Stimulated activated naive CD8-positive, alpha-beta T cell treated with anti-CD3 and anti-CD28 coated beads, Interleukin-15, amount 100 ng/mL, for 72 hours (primary cell): ENCODE data around the gene GBE1.

Source experiments
- ATAC-seq: fragments of 150-1000 bp; cut with Tn5 transposase; 2 replicates; pipeline ENCODE4 v1.10.0; 2021; ENCODE audit warnings: mild to moderate bottlenecking, moderate library complexity
- DNase-seq, 2 donors: peaks; one replicate each; pipeline ENCODE4 v3.0.0; 2021 to 2022
- H3K27ac Mint-ChIP-seq, 2 donors: one replicate each; pipeline ENCODE4 v1.8.0; 2022; ENCODE audit warnings: mild to moderate bottlenecking in 2 of 2, mixed read lengths in 2 of 2, moderate library complexity in 2 of 2
- H3K27me3 Mint-ChIP-seq: one replicate; pipeline ENCODE4 v1.8.0; 2022; ENCODE audit warnings: mixed read lengths
- H3K4me1 Mint-ChIP-seq: one replicate; pipeline ENCODE4 v1.8.0; 2022; ENCODE audit warnings: mild to moderate bottlenecking, mixed read lengths
- H3K4me3 Mint-ChIP-seq, 2 donors: one replicate each; pipeline ENCODE4 v1.8.0; 2022; ENCODE audit warnings: mild to moderate bottlenecking in 2 of 2, mixed read lengths in 2 of 2, moderate library complexity in 1 of 2
- H3K9me3 Mint-ChIP-seq, 2 donors: one replicate each; pipeline ENCODE4 v1.8.0; 2022; ENCODE audit warnings: mixed read lengths in 2 of 2

The GBE1 gene

GRCh38 chr3:81692766-81693165 lies 68.7 kb downstream of the GBE1 start:
- H3K4me1 Mint-ChIP-seq: no peaks in the 10 kb centered on the region
- DNase-seq: no peak
- ATAC-seq: no peak
- no peak overlapping the region for H3K27ac Mint-ChIP-seq
- H3K27me3 Mint-ChIP-seq: no peaks in the 10 kb centered on the region
- H3K9me3 Mint-ChIP-seq: no peaks in the 10 kb centered on the region
- no peak overlapping the region for H3K4me3 Mint-ChIP-seq

DNA sequence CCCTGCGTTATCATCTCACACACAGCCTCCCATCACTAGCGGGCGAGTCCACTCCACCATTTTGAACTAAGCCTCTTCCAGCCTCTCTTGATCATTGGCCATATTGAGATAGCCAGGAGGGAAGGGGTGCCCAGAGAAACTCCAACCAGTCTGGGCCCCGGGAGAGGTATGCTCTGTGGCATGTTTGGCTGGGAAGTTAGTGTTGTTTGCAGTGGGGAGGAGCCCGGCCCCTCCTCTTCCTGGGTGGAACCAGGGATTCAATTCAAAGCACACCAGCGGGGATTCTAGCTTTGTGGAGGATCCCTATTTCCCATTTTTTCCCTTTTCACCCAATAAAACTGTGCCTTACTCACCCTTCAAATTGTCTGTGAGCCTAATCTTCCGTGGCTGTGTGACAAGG lies 71.8 kb downstream of the GBE1 start:
- ATAC-seq: no peak
- DNase-seq: no peak
- no peaks in the 10 kb centered on the region for H3K4me1 Mint-ChIP-seq
- no peak overlapping the region for H3K4me3 Mint-ChIP-seq
- no peaks in the 10 kb centered on the region for H3K27me3 Mint-ChIP-seq
- H3K9me3 Mint-ChIP-seq: no peaks in the 10 kb centered on the region
- H3K27ac Mint-ChIP-seq: no peak overlapping the region

DNA sequence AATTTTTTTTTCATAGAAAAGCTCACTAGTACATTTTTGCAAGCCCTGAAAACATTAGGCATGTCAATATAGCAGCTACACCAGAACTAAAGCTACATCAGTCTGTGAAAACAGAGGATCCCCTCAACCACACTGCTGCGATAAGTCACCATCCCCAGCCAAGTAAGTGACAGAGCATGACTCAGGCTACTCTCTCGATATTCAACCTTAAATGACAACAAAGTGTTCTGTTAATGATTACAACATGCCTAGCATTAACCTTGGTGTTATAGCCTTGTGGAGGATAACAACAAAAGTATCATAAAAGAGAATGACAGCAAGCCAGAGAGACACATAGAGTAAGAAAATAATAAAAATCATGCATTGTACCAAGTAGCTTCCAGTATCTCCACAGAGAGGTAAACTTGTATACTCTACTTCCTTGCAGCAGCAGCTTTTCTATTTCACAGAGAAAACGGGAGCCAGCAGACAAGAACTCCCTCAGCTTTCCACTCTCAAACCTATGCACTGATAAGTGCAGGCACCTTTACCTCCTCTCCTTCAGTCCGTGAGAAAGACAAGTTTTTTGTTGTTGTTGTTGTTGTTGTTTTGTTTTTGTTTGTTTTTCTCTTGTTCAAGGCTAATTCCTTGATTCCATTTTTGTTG lies 76.6 kb downstream of the GBE1 start:
- ATAC-seq (no peak), DNase-seq (no peak)
- H3K27ac Mint-ChIP-seq: no peak overlapping the region
- H3K27me3 Mint-ChIP-seq: no peaks in the 10 kb centered on the region
- no peaks in the 10 kb centered on the region for H3K9me3 Mint-ChIP-seq
- H3K4me1 Mint-ChIP-seq: no peaks in the 10 kb centered on the region
- H3K4me3 Mint-ChIP-seq: no peak overlapping the region

DNA sequence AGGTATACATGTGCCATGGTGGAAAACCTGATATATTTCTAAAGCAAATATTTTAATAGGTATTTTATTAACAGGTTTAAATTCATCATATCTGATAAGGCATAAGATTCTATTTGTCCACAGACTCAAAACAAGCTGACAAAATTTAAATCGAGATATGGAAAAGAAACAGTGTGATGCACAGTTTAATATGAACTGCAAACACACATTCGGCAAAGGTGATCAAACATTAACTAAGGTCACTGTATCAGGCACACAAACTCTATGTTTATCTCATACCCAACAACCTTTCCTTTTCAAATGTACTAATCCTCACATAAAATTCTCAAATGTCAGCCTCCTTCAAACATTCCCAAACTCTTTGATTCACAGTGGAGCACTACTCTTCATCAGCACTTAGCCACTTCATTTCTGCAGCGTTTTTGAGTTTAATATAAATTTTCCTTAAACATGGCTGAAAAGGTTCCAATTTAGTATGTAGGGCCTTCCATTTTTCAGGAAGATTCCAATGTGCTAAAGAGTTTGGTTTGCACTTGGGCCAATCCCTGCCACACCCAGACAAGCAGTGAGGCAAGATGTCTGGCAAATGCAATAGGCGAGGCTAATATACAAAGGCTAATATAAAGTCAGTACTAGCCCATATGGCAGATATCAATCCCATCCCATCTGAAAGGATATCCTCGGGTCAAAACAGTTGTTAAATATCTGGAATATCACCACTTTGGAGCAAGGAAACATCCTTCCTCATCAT lies 84.6 kb downstream of the GBE1 start:
- no peak for DNase-seq
- Mint-ChIP-seq H3K4me3 (no peak overlapping the region), H3K27me3 (no peaks in the 10 kb centered on the region), H3K9me3 (no peaks in the 10 kb centered on the region), H3K27ac (no peak overlapping the region), H3K4me1 (no peaks in the 10 kb centered on the region)
- no peak for ATAC-seq

DNA sequence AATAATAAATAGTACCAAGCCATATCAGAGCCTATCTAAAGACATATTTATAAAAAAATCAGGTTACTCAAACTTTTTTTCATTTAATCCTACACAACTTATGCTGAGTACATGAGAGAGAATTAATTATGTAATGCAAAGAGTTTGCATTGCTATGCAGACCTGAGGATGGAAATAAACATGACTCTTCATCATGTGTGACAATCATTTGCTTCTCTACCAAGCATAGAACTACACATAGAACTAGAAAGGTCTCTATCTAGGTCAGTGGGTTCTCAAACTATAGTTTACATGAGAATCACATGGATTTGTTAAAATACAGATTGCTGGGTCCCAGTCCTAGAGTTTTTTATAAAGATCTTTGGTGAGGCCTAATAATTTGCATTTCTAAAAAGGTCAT lies 86.8 kb downstream of the GBE1 start:
- H3K4me1 Mint-ChIP-seq: no peaks in the 10 kb centered on the region
- no peaks in the 10 kb centered on the region for H3K27me3 Mint-ChIP-seq
- H3K4me3 Mint-ChIP-seq: no peak overlapping the region
- no peaks in the 10 kb centered on the region for H3K9me3 Mint-ChIP-seq
- H3K27ac Mint-ChIP-seq: no peak overlapping the region
- ATAC-seq (no peak), DNase-seq (no peak)

DNA sequence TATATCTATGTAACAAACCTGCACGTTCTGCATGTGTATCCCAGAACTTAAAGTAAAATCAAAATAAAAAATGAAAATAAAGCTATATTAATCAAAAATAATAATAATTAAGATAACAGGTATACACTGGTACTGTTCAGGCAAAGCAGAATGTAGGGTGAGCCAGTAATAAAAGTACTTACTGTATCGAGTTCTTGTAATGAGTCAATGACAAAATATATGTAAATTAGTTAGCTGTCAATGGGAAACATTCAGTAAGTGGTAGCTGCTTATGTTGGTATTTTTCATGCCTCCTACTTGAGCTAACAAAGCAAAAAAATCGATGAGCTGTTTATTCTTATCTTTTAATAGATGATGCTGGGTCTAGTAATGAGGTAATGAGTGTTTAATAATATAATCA lies 93.2 kb downstream of the GBE1 start:
- Mint-ChIP-seq H3K9me3 (no peaks in the 10 kb centered on the region), H3K27me3 (no peaks in the 10 kb centered on the region), H3K27ac (no peak overlapping the region), H3K4me3 (no peak overlapping the region), H3K4me1 (no peaks in the 10 kb centered on the region)
- no peak for ATAC-seq
- DNase-seq: no peak

- Mint-ChIP-seq H3K27me3 (no peaks in the 10 kb centered on the region), H3K27ac (no peak overlapping the region), H3K4me1 (no peaks in the 10 kb centered on the region), H3K9me3 (no peaks in the 10 kb centered on the region), H3K4me3 (no peak overlapping the region)
- ATAC-seq (no peak), DNase-seq (no peak)
Observed at GRCh38 chr3:81666502-81667121, 94.8 kb downstream of the GBE1 start.

GRCh38 chr3:81663114-81663513 lies 98.3 kb downstream of the GBE1 start:
- H3K9me3 Mint-ChIP-seq: no peaks in the 10 kb centered on the region
- H3K27ac Mint-ChIP-seq: no peak overlapping the region
- DNase-seq: no peak
- H3K4me1 Mint-ChIP-seq: no peaks in the 10 kb centered on the region
- H3K4me3 Mint-ChIP-seq: no peak overlapping the region
- H3K27me3 Mint-ChIP-seq: no peaks in the 10 kb centered on the region
- ATAC-seq: no peak

- no peak overlapping the region for H3K27ac Mint-ChIP-seq
- ATAC-seq: no peak
- H3K9me3 Mint-ChIP-seq: no peaks in the 10 kb centered on the region
- H3K4me3 Mint-ChIP-seq: no peak overlapping the region
- H3K4me1 Mint-ChIP-seq: no peaks in the 10 kb centered on the region
- no peak for DNase-seq
- H3K27me3 Mint-ChIP-seq: no peaks in the 10 kb centered on the region
Observed at GRCh38 chr3:81660036-81660435, 101.4 kb downstream of the GBE1 start.

- ATAC-seq (no peak), DNase-seq (no peak)
- H3K27me3 Mint-ChIP-seq: no peaks in the 10 kb centered on the region
- H3K4me3 Mint-ChIP-seq: no peak overlapping the region
- H3K27ac Mint-ChIP-seq: no peak overlapping the region
- H3K9me3 Mint-ChIP-seq: no peaks in the 10 kb centered on the region
- H3K4me1 Mint-ChIP-seq: no peaks in the 10 kb centered on the region
Observed at GRCh38 chr3:81658322-81658997, 103.0 kb downstream of the GBE1 start.

DNA sequence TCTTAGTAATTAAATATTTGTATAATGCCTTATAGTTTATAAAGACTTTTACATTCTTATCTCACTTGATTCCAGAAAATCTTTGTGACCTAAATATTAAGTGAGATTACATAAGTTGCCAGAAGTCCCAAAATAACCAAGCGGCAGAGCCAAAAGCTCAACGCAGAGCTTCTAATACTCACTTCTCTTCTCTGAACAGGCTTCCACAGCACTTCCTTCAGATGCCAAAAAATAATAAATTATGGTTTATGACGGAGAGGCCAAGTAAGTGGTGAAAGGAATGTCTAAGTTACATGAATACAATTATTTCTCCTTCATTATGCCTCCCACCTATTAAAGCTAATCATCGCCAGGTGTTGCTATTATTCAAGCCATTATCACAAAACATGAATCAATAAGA lies 110.3 kb downstream of the GBE1 start:
- Mint-ChIP-seq H3K9me3 (no peaks in the 10 kb centered on the region), H3K27ac (no peak overlapping the region), H3K4me3 (no peak overlapping the region), H3K27me3 (no peaks in the 10 kb centered on the region), H3K4me1 (no peaks in the 10 kb centered on the region)
- DNase-seq: no peak
- no peak for ATAC-seq

- no peak overlapping the region for H3K4me3 Mint-ChIP-seq
- H3K27ac Mint-ChIP-seq: no peak overlapping the region
- ATAC-seq: no peak
- no peak for DNase-seq
- no peaks in the 10 kb centered on the region for H3K9me3 Mint-ChIP-seq
- no peaks in the 10 kb centered on the region for H3K27me3 Mint-ChIP-seq
- H3K4me1 Mint-ChIP-seq: no peaks in the 10 kb centered on the region
Observed at GRCh38 chr3:81650187-81650586, 111.3 kb downstream of the GBE1 start.

- ATAC-seq (no peak), DNase-seq (no peak)
- Mint-ChIP-seq H3K4me1 (no peaks in the 10 kb centered on the region), H3K27me3 (no peaks in the 10 kb centered on the region), H3K4me3 (no peak overlapping the region), H3K27ac (no peak overlapping the region), H3K9me3 (no peaks in the 10 kb centered on the region)
Observed at GRCh38 chr3:81645248-81645647, 116.2 kb downstream of the GBE1 start.

DNA sequence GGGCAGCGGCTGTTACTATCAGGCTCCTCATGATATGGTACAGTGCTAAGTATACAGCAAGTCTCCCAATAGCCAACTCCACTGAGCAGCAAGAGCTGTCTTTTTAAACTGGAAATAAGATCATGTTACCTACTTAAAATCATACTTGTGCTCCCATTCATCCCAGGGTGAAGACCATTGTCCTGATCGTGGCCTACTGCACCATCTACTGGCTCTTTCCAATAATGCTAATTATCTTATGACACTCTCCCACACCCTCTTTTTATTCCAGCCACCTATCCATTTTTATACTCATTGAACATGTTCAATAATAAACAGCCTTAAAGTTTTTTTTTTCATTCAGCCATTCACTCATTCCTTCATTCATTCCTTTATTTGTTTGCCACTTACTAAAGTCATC lies 117.7 kb downstream of the GBE1 start:
- H3K27ac Mint-ChIP-seq: no peak overlapping the region
- DNase-seq (no peak), ATAC-seq (no peak)
- H3K27me3 Mint-ChIP-seq: no peaks in the 10 kb centered on the region
- no peaks in the 10 kb centered on the region for H3K4me1 Mint-ChIP-seq
- no peak overlapping the region for H3K4me3 Mint-ChIP-seq
- H3K9me3 Mint-ChIP-seq: no peaks in the 10 kb centered on the region

DNA sequence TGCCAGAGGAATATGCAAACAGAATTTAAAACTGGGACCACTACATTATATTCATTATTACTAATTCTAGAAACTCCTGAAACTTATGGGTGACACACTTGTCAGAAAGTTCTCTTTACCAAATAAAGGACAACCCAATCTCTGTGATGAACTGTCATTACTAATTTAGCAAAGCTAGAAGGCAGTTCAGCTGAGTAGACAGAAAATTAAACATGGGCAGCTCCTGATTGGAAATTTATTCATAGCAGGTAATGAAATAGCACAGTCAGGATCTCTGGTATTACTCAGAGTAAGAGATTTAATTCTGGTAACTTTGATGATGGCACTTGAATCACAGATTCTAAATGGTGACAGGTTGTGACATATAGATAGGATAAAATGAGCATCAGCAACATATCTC lies 123.0 kb downstream of the GBE1 start:
- peaks cover 0 to 7% of the 10 kb centered on the region in 2 donors for H3K9me3 Mint-ChIP-seq
- H3K27ac Mint-ChIP-seq: no peak overlapping the region
- no peaks in the 10 kb centered on the region for H3K4me1 Mint-ChIP-seq
- DNase-seq: no peak
- H3K27me3 Mint-ChIP-seq: no peaks in the 10 kb centered on the region
- no peak overlapping the region for H3K4me3 Mint-ChIP-seq
- no peak for ATAC-seq

GRCh38 chr3:81632659-81633058 lies 128.8 kb downstream of the GBE1 start:
- DNase-seq (no peak), ATAC-seq (no peak)
- H3K27ac Mint-ChIP-seq: no peak overlapping the region
- H3K27me3 Mint-ChIP-seq: no peaks in the 10 kb centered on the region
- peaks cover 0 to 7% of the 10 kb centered on the region in 2 donors for H3K9me3 Mint-ChIP-seq
- H3K4me3 Mint-ChIP-seq: no peak overlapping the region
- no peaks in the 10 kb centered on the region for H3K4me1 Mint-ChIP-seq
